Stomach (tissue), 4 donors: Measurements from ENCODE around the gene ANXA2R.

ENCODE experiments used
- CTCF ChIP-seq, 7 experiments: fragments of 450-650 bp in 4 of 7; fragments of 200-600 bp in 3 of 7; sonication (generic) in 3 of 7; IDR thresholded peaks; one replicate each; pipeline ENCODE4 v1.5.1; 2016 to 2019; ENCODE audit warnings: antibody characterized with exemption in 7 of 7, control low read depth in 2 of 7, mild to moderate bottlenecking in 1 of 7
- EP300 ChIP-seq: sonication (generic); formaldehyde crosslinking; IDR thresholded peaks from one replicate; pipeline ENCODE4 v1.6.1; 2017; ENCODE audit warnings: antibody characterized with exemption
- POLR2A ChIP-seq, 4 donors: fragments of 450-650 bp; IDR thresholded peaks; one replicate each; pipeline ENCODE4 v1.6.1; 2016; ENCODE audit warnings: antibody characterized with exemption in 4 of 4, control low read depth in 2 of 4, mild to moderate bottlenecking in 1 of 4, moderate library complexity in 1 of 4
- POLR2AphosphoS5 ChIP-seq, 3 donors: sonication (generic); formaldehyde crosslinking; IDR thresholded peaks; one replicate each; pipeline ENCODE4 v1.6.1; 2016; ENCODE audit warnings: antibody characterized with exemption in 3 of 3

GRCh38 chr5:43068037-43068436 is 27.9 kb upstream of the ANXA2R start:
- TF ChIP-seq POLR2AphosphoS5 (IDR thresholded peaks at IDR 0.05), result no peak
- no peak for TF ChIP-seq CTCF (IDR thresholded peaks at IDR 0.05)
- no peak for TF ChIP-seq POLR2A (IDR thresholded peaks at IDR 0.05)
- no peak for TF ChIP-seq EP300
